ENCODE measurements around the gene WASF2. TPM values are rescaled to one million over a fixed set of nuclear protein-coding genes. Genes with fewer than 3 reads are reported as not detected.
A peak's percentile ranks its signal among the peaks of the same experiment; 100 is the strongest.

WASF2 gene
- total RNA-seq, 3 donors from 2014 or later = 41.6 to 93.5 (median 43.2) TPM

DNA sequence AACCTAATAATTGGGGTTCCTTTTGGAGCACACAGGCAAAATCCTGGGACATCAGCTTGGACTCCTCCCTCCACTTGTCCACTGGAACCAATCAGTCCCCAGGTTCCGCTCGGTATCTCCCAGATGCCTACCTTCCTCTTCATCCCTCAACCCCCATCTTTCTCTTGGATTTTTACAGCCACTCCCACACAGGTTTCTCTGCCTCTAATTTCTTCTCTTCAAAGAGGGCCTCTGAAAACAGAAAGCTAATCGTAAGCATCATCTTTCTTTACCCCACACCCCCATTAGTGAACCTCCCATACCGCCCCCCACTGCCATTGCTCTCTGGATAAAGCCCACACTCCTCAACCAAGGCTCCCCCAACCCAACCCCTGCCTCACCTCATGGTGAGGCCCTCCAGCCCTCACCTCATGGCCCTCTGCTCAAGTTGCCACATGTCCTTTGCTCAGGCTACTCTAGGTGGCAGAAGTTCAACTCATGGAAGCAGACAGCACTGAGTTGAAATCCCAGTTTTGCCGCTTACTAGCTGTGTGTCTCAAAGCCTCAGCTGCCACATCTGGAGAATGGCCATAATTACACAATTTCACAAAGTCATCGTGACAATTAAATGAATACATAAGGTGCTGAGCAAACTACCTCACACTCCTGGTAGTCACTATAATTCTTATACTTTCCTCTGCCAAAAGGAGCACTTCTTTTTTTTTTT, 18.1 kb upstream of the WASF2 start:
- H3K9me3 ChIP-seq = no peaks in the 10 kb centered on the region
- H3K4me3 ChIP-seq = no peak overlapping the region
- intact Hi-C loops (cut with DNase I; ENCODE audit: low total_unique reads) = no loop called here
- no peaks in the 10 kb centered on the region for H3K27me3 ChIP-seq
- peaks cover 19 to 21% of the 10 kb centered on the region in 2 donors for H3K4me1 ChIP-seq
- no peaks in the 10 kb centered on the region for H3K36me3 ChIP-seq
- peak overlapping the region; percentile 56 for H3K27ac ChIP-seq
- DNase-seq (ENCODE audit: low spot score in 2 of 2) = no peak
- TF ChIP-seq POLR2A (IDR thresholded peaks at IDR 0.05) (no peak), POLR2AphosphoS5 (IDR thresholded peaks at IDR 0.05) (no peak)
- TF ChIP-seq, protein P1, sequence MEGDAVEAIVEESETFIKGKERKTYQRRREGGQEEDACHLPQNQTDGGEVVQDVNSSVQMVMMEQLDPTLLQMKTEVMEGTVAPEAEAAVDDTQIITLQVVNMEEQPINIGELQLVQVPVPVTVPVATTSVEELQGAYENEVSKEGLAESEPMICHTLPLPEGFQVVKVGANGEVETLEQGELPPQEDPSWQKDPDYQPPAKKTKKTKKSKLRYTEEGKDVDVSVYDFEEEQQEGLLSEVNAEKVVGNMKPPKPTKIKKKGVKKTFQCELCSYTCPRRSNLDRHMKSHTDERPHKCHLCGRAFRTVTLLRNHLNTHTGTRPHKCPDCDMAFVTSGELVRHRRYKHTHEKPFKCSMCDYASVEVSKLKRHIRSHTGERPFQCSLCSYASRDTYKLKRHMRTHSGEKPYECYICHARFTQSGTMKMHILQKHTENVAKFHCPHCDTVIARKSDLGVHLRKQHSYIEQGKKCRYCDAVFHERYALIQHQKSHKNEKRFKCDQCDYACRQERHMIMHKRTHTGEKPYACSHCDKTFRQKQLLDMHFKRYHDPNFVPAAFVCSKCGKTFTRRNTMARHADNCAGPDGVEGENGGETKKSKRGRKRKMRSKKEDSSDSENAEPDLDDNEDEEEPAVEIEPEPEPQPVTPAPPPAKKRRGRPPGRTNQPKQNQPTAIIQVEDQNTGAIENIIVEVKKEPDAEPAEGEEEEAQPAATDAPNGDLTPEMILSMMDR (IDR thresholded peaks at IDR 0.05) = no peak

DNA sequence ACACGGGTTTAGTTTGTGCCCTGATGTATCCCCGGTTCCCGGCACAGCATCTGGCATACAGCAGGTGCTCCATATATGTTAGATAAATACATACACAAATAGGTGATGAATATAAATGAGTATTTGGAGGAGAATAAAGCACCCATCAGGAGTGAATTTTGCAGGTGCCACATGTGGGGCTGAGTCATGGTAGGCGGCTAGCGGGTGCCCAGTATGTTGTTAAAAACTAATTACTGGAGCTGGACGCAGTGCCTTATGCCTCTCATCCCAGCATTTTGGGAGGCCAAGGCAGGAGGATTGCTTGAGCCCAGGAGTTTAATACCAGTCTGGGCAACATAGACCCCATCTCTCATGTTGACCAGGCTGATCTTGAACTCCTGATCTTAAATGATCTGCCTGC, 16.7 kb upstream of the WASF2 start:
- TF ChIP-seq POLR2A (IDR thresholded peaks at IDR 0.05) = no peak
- TF ChIP-seq POLR2AphosphoS5 (IDR thresholded peaks at IDR 0.05) = no peak
- TF ChIP-seq, protein P1 (IDR thresholded peaks at IDR 0.05) = no peak
- no peak for DNase-seq (ENCODE audit: low spot score in 2 of 2)
- H3K4me1 ChIP-seq = peaks cover 19 to 21% of the 10 kb centered on the region in 2 donors
- H3K4me3 ChIP-seq = no peak overlapping the region
- H3K27me3 ChIP-seq = no peaks in the 10 kb centered on the region
- no peaks in the 10 kb centered on the region for H3K36me3 ChIP-seq
- no peaks in the 10 kb centered on the region for H3K9me3 ChIP-seq
- intact Hi-C loops (cut with DNase I; ENCODE audit: low total_unique reads) = no loop called here
- H3K27ac ChIP-seq = peak overlapping the region; percentile 25 to 92

GRCh38 chr1:27505420-27505680, 15.4 kb upstream of the WASF2 start:
- no peaks in the 10 kb centered on the region for H3K27me3 ChIP-seq
- no peaks in the 10 kb centered on the region for H3K36me3 ChIP-seq
- TF ChIP-seq POLR2A (IDR thresholded peaks at IDR 0.05) = no peak
- TF ChIP-seq, protein P1 (IDR thresholded peaks at IDR 0.05) = no peak
- TF ChIP-seq POLR2AphosphoS5 (IDR thresholded peaks at IDR 0.05) = no peak
- no peak overlapping the region for H3K4me3 ChIP-seq
- intact Hi-C loops (cut with DNase I; ENCODE audit: low total_unique reads) = no loop called here
- no peak for DNase-seq (ENCODE audit: low spot score in 2 of 2)
- peaks cover 19 to 21% of the 10 kb centered on the region in 2 donors for H3K4me1 ChIP-seq
- peak overlapping the region; percentile 92 to 100 for H3K27ac ChIP-seq
- no peaks in the 10 kb centered on the region for H3K9me3 ChIP-seq

GRCh38 chr1:27504588-27505419, 14.8 kb upstream of the WASF2 start:
- Histone ChIP-seq H3K36me3 (no peaks in the 10 kb centered on the region), H3K4me1 (peaks cover 19 to 21% of the 10 kb centered on the region in 2 donors), H3K27me3 (no peaks in the 10 kb centered on the region), H3K4me3 (peak overlapping the region in 2 of 3 donors; percentile 13 to 50), H3K27ac (peak overlapping the region; percentile 92 to 100), H3K9me3 (no peaks in the 10 kb centered on the region)
- intact Hi-C loops (cut with DNase I; ENCODE audit: low total_unique reads) = no loop called here
- peak; percentile 65 to 87 for DNase-seq (ENCODE audit: low spot score in 2 of 2)
- no peak for TF ChIP-seq POLR2A (IDR thresholded peaks at IDR 0.05)
- TF ChIP-seq POLR2AphosphoS5 (IDR thresholded peaks at IDR 0.05) = peak in 2 of 3 donors; percentile 52 to 66
- TF ChIP-seq, protein P1 (IDR thresholded peaks at IDR 0.05) = no peak

All from breast epithelium (tissue), 4 donors.